NOMO-1 treated with dmso at 0.1 percent for 144 hours (cell line): ENCODE results near the gene BCL11B.
"Not testable (repeated sequence)": the region's sequence is repeated elsewhere in the genome, so short reads cannot be mapped to it uniquely, and the experiment has no call there.

Source experiments
- DNase-seq: peaks from one replicate; lab custom pipeline; 2025; ENCODE audit not compliant: unreplicated experiment; lab: John Stamatoyannopoulos, UW

Gene BCL11B

DNA sequence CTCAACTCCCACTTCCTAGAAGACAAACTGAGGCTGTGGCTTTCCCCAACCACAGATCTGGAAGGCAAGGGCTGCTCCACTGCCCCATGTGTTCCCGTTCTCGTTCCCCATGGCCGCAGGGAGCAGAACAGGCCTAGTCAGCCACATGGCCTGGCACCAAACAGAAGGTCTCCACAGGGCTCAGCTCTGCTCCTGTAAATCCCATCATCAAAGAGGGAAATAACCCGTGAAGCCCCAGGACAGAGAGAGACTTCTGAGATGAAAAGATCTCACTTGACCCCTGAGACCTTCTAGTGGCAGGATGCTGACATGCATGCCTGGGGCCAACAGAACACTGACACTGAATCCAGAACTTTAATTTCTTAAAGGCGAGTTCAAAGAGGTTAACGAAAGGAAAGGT lies 68.9 kb downstream of the BCL11B start:
- no peak for DNase-seq

DNA sequence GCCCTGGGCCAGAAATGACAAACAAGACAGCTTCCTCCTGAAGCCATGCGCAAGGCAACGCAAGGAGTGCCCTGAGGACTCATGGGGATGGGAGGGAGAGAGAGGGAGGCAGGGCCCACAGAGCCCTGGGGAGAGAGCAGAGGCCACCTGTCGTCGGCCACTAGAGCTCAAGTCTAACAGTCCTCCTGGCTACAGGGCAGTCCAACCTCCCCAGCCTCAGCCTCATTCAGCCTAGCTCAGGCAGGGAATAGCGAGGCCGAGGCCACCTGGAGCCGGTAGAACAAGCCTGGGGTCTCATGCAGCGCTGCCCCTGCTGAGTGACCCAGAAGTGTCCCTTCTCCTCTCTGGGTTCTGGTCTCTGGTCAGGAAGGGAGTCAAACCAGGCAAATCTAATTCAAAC lies 69.5 kb downstream of the BCL11B start:
- DNase-seq = no peak

DNA sequence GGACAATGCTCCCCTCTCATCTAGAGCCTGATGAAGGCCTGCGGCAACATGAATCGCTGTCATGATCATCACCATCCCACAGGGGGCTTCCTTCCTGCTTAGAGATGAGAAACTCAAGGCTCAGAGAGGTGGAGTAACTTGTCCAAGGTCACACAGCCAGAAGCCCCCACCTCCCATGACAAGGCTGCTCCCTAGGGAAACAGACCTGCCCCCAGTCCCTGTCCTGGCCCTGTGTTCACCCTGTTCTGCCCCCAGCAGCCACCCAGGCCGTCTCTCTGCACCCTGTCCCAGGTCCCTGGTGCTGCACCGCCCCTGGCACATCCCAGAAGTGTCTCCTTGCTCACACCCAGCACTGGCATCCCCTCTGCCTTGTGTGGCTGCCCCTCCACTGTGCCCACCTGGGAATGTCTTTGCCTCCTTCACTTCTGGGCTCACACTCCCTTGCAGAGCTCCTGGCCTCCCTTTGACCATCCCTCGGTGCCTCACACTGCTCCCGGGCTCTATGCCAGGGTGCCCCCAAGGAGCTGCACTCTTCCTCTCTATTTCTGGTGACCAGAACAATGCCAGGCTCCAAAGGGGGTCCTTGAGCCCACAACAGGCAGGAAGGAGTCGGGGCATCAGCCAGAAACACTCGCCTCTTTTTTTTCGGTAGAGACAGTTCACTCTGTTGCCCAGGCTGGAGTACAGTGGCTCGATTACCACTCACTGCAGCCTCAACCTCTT lies 70.5 kb downstream of the BCL11B start:
- no peak for DNase-seq

DNA sequence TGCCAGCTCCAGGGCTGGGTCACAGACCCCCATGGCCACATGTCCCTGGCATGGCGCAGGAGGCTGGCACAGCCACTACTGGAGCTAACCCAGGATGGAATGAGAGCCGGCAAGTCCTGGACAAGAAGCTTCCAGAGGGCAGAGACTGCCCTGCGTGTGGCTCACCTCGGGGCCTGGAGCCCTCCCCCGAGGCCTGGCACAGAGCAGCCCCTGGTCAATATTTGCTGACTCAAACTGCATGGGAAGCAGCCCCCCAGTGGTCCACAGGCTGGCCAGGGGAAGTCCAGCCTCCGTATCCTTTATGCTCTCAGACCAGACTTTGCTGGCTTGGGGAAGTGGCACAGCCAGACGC lies 71.4 kb downstream of the BCL11B start:
- DNase-seq = no peak

DNA sequence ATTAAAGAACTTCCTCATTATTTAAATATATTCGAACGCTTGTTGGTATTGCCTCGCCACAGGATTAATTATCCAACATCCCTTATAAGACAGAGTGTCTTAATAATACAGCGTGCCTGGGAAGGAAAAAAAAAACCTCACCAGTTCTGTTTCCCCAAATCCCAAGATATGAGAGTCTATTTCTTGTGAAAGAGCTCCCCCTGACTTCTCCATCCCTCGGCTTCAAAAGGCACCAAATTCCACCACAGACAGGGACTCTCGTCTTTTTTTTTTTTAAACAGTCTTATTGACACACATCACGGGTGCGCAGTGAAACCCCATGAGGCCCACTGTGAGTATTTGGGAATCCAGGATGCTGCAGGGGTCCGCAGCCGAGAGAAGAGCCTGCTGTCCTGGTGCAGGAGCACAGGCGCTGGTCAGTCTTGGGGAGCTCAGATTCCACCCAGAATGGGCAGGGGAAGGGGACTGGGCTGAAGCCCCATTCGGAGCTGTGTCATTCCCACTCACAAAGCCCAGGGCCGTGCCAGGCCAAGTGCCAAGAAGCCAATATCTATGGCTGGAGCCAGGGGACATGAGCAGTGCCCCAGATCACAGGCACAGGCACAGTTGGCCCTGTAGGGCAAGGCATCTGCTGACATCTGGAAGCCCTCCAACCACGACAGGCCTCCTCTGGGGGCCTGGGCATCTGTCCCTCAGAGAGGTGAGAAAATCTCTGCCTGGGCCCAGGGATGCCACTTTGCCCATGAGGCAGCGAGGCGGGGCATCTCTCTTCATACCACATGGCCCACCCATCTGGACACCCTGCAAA lies 71.9 kb downstream of the BCL11B start:
- no peak for DNase-seq

DNA sequence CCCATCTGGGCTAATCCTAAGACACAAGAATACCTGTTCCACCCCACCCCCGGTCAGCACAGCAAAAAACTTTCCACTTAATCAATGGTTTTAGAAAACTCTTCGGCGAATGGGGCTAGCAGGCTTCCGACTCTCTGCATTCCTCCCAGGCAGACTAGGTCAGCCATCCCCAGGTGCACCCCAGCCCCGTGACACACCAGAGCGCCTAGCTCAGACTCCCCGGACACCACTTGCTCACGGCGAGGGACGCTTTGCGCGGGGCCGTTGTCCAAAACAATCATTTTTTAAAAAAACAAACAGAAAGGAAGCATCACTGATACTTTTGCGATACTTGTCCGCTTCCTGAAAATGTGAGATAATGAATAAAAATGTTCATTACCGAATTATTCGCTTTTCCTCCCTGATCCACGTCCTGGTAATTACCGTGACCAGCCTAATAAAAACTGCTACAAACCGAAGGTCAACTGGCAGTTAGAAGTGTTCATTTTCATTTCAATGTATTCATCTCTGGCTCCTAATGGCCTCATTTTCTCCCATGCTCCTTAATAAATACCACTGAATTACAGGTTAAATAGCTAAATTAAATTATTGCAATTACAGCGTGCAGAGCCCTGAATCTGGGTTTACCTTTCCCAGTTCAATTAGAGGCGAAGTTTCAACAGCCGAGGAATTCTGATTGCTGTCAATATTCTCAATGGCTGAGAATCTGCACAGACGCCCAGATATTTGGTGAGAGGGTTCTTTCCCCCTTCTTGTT lies 73.1 kb downstream of the BCL11B start:
- DNase-seq = no peak

DNA sequence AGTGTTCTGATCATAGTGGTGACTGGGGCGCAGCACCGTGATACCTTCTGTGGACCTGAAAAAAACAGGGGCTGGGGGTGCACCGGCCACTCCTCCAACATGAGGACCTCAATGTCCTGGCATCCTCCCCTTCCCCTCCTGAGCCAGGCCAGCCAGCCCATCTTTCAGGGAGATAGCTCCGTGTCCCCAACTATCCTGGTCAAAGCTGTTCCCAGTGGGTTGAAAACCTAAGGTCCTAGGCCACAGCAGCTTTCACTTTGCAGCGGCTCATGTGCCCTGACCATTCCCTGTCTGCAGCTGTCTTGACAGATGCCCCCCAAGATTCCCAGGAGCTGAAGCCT lies 75.7 kb downstream of the BCL11B start:
- DNase-seq = no peak

DNA sequence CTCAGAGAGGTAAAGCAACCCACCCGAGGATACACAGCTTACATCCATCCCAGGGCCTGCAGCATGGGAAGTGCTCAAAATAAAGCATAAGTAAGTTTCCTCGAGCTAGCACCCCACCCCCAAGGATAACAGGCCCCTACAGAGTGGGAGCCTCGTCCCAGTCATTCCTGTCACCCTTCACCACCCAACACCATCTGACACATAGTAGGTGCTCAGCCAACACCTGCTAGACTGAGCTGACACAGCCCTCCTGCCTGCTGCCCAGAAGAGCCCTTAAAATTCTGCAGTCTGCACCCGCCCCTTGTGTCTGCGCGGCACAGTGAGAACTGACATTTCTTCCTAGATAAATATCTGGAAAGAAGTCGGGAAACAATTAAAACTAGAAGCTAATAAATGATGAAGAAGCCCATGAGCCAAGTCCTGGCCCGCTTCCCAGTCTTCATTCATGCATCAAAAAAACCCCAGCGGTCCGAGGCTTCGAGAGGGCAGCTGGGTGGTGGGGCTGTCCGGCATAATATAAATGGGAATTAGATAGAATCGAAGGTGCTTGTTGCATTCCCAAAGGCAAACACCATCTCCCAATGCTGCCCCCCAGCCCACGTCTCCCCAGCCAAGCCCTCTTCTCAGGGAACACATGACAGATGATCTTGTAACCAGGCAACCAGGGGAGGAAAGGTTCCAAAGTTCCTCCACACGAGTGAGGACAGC lies 76.2 kb downstream of the BCL11B start:
- DNase-seq = no peak

DNA sequence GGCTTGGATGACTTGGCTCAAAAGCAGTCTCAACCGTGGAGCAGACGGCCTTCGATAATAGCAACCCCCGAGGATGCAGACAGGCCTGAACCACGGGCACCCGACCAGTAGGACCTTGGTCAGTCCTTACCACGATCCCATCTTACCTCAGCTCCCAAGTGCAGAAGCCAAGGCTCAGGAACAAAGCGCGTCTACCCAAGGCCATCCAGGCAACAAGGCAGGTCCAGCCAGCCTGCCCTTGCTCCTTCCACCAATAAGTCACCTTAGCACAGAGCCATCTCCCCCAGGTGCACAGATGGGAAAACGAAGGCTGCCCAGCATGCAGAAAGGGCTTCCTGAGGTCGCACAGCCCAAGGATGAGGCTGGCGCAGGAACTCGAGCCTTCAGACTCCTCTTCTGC lies 77.3 kb downstream of the BCL11B start:
- no peak for DNase-seq

DNA sequence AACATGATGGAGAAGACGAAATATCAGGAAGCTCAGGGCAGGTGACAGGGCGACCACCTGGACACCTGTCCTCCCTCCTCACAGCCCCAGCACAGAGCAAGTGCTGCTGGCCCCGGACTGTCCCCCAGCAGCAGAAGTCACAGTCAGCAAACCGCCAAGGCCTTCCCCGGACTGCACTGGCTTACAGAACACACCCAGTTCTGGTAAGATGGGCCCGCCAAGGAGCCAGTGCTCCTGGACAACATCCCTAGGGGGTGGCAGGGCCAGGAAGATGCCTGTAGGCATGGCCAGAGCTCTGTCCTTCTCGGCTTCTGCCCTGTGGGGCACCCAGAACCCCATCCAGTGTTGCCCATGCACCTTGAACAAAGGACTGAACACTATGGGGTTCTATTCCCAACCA lies 77.9 kb downstream of the BCL11B start:
- no peak for DNase-seq

DNA sequence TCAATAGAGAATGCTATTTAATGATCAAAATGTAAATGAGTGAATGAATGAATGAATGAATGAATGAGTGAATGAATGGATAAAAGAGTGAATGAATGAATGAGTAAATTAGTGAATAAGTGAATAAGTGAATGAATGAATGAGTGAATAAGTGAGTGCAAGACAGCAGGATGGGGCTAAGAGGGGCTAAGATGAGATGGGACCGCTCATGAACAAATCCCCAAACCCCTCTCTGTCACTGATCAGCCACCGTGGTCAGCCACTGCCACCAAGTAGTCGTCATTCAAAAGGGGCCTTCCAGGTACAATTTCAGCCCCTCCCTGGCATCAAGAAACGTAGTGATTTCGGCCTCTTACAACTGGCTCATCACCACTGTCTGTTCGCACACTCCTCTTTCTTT lies 79.2 kb downstream of the BCL11B start:
- no peak for DNase-seq

DNA sequence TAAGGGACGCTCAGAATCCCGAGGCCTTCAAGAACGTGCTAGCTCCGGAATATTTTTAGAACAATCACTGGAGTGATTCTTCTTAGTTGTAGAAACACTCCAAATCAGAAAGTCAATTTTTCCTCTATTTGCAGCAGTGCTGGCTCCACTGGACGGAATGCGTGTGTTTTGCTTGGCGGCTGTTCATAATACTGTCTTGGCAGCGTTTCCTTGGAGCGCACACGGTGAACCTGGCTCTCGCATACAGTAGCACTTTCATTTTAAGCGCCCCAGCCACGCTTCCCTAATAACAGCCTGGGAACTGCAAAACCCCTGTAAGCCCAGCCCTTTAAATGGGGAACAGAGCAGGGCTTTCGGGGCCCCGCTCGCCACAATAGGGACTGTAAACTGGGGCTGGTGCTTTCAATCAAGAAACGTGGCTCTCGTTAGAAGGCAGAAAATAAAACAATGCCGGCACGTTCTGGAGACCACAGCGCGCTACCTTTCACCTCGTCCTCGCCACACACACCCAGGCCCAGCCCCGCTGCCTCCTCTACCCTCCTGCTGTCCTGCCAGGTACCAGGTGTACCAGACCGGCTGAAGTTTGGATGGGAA lies 79.9 kb downstream of the BCL11B start:
- DNase-seq = no peak

DNA sequence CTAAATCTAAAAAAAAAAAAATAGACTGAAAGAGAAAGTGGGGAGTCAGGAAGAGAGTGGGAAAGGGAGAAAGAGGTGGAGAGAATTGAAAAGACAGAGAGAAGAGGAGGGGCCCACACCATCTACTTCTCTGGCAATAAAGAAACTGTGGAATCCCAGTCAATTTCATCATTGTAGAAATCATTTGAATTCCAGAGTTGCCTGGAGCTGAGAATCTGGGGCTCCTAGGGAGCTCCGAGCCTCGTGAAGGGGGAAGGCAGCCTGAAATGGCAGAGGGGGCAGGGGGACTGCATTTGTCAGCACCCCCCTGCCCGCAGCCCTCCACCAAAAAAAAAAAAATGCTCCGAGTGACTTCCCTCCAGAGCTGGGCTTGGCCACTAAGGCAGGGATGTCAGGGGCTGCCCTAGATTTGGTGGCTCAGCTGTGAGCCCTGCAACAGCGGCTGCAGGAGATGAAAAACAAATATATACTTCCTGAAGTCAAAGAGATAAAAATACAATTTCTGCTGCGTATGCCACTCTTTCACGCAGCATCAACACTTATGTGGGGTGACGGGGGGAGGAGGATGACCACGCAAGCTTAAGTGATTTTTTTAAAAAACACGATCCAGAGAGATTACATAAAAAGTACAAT lies 80.5 kb downstream of the BCL11B start:
- no peak for DNase-seq

DNA sequence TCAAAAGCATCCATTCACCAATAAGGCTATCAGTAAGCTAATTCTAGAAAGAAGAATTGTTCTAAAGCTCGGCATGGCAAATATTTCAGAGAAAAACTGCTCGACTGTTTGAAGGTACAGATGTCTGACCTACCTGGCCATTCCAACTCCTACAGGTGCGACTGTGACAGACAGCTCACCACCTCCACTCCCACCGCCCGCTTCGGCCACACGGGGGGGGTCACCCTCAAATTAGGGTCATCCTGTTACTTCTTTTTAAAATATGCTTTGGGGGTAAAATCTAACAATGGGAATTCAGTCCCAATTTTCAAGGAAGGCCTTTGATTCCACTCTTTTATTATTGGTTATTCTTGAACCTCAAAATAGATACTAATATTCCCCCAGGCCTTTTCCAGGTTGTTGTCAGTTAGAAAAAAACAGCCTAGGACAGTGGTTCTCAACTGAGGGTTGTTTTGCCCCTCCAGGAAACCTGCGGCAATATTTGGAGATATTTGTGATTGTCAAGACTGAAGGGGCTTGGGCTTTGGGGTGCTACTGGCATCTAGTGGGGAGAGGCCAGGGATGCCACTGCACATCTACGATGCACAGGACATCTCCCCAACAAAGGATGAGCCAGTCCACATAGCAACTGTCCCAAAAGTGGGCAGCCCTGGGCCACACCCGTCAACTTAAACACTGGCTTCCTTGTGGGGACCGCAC lies 81.2 kb downstream of the BCL11B start:
- DNase-seq = no peak

DNA sequence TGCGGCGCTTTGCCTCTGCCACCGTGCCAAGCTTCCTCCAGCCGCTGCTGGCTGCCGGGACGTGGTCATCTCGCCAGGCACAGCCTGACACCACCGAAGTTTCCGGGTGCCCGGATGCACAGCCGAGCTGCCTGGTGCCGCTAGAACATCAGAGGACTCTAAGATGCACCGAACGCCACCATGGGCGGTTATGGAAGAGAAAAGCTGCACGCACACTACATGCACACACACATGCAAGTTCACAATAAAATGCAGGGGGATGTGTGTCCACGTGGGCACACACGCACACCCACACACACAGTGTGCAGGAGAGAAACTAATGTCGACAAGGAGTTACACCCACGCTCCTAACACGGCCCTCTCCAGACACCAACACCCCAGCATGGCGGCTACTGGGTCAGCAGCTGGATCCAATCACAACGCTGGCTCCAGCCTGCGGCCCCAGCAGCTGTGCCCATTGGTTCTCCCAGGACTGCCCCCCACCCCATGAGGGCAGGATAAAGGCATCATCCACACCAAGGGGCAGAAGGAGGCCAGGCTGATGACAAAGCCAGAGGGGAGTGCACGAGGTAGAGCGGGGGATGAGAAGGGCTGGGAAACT lies 82.7 kb downstream of the BCL11B start:
- DNase-seq = no peak

DNA sequence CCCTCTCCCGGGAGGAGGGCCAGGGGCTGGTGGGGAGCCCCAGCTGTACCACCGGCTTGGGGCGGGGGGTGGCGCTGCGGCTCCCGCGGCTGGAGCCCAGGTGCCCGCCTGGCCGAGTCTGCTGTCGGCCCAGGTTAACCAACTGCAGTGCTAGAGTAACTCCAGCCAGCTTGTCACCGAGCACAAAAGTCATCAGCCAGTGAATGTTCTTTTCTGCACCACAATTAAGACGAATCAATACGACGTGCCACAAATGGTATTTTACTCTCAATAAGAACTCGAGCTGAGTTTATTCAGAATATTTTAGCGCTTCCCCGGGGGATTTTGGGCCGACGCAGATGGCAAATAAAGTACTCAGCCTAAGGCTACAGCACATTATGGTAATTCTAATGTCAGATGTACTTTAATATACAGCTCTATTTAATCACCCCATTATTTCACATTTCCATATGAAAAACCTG lies 83.2 kb downstream of the BCL11B start:
- DNase-seq = no peak

DNA sequence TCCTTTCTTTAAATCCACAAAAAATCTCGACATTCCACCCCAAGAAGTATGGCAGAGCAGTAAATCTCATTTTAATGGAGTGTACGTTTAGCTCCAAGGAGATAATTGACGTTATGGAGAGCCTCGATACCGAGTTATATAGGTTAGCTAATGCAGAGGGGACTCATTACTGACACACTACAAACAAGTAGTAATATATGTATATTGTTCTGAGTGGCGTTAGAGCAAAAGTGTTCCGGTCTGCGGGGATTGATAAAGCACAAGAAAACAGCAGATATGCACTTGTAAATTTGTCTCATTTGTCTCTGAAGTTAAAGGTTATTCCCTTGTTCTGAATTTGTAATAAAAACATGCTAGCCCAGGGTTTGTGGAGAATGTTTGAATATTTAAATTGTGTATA lies 84.1 kb downstream of the BCL11B start:
- no peak for DNase-seq

DNA sequence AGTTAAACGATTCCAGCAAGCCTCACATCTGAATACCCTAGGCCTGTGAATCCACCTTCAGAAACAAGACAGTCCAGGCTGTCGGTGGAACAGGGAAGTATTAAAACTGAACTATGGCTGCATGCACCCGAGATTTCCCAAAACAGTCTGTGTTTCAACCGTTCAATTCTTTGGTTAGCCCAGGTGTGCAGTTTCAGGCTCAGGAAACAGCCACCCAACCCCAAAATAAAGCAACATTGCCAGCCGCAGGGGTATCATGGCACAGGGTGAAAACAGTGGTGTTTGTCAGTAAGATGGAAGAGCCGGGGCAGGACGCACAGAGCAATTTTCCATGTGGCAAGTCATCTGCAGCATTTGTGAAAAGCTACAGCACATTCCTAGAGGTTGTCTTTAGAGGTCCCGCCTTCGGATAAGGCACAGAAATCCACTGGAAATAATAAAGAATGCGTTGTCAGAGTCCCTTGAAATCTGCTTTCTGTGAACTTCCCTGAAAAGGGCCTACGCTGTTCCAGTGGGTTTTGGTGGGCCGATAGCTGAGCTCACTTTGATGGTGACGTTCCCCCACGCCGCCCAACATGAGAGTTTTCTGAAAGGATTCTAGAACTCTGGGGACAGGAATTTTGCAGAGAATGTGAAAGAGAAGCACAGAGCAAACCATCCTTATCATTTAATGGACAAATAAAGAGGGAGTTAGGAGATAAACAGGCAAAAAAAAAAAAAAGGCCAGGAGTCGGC lies 84.9 kb downstream of the BCL11B start:
- DNase-seq = no peak

DNA sequence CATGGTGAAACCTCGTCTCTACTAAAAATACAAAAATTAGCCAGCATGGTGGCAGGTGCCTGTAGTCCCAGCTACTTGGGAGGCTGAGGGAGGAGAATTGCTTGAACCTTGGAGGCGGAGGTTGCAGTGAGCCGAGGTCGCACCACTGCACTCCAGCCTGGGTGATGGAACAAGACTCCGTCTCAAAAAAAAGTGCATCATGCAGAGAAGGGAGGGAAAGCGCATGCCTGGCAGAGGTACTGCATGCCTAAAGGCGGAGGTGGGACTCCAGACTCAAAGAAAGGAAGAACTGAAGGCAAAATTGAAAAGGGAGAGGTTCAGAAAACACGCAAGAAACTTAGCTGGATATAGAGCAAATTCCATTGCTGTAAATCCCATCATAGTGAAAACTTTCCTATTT lies 85.7 kb downstream of the BCL11B start:
- DNase-seq = not testable (repeated sequence)
